ENCODE measurements around the gene OPCML. TPM values are rescaled to one million over a fixed set of nuclear protein-coding genes. Genes with fewer than 3 reads are reported as not detected.

Gene OPCML
- total and polyA plus RNA-seq, 2 donors (not counting 1 experiment from before 2014, with no cell fraction given) = not detected

DNA sequence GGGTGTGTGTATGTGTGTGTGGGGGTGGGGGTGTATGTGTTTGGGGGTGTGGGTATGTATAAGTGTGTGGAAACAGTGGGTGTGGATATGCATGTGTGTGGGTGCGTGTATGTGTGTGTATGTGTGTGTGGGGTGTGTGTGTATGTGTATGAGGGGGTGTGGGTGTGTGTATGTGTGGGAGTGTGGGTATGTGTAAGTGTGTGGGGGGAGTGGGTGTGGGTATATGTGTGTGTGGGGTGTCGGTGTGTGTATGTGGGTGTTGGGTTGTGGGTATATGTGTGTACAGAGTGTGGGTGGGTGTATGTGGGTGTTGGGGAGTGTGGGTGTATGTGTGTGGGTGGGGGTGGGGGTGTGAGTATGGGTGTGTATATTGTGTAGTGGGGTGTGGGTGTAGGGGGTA lies 206.0 kb downstream of the OPCML start:
- H3K27me3 ChIP-seq (replicated peaks in 1 of 4; ENCODE audit: control extremely low read depth in 1 of 4, control insufficient read depth in 3 of 4, insufficient read depth in 4 of 4, low read length in 3 of 4) = no peaks in the 10 kb centered on the region
- H4K20me1 ChIP-seq (ENCODE audit: control insufficient read depth, insufficient read depth, low read length, poor library complexity, severe bottlenecking) = no peaks in the 10 kb centered on the region
- 91% methylated on average over 2 of the region's 2 CpGs for WGBS (ENCODE audit: insufficient coverage)
- Mint-ChIP-seq H3K27ac (no peak overlapping the region), H3K4me1 (no peaks in the 10 kb centered on the region), H3K4me3 (no peak overlapping the region), H3K9me3 (ENCODE audit: insufficient read depth) (peaks cover 2% of the 10 kb centered on the region), H3K27me3 (no peaks in the 10 kb centered on the region)
- peaks cover 0 to 4% (median 0%) of the 10 kb centered on the region in 3 donors for H3K9me3 ChIP-seq (ENCODE audit: control extremely low read depth in 1 of 3, control insufficient read depth in 2 of 3, insufficient read depth in 1 of 3, low read length in 2 of 3)
- no peak overlapping the region for H3K4me2 ChIP-seq (replicated peaks; ENCODE audit: low read depth, low read length, poor library complexity, severe bottlenecking)
- no peak overlapping the region for H3K9ac ChIP-seq (ENCODE audit: low read length)
- ChIA-PET POLR2A (no interaction called here), CTCF (no interaction called here)
- no peak overlapping the region for H2AFZ ChIP-seq (ENCODE audit: insufficient read depth, low read depth, low read length, poor library complexity, severe bottlenecking)
- intact Hi-C loops (cut with micrococcal nuclease) = no loop called here
- TF ChIP-seq, protein P1, sequence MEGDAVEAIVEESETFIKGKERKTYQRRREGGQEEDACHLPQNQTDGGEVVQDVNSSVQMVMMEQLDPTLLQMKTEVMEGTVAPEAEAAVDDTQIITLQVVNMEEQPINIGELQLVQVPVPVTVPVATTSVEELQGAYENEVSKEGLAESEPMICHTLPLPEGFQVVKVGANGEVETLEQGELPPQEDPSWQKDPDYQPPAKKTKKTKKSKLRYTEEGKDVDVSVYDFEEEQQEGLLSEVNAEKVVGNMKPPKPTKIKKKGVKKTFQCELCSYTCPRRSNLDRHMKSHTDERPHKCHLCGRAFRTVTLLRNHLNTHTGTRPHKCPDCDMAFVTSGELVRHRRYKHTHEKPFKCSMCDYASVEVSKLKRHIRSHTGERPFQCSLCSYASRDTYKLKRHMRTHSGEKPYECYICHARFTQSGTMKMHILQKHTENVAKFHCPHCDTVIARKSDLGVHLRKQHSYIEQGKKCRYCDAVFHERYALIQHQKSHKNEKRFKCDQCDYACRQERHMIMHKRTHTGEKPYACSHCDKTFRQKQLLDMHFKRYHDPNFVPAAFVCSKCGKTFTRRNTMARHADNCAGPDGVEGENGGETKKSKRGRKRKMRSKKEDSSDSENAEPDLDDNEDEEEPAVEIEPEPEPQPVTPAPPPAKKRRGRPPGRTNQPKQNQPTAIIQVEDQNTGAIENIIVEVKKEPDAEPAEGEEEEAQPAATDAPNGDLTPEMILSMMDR (IDR thresholded peaks at IDR 0.05) = no peak
- TF ChIP-seq EZH2 (IDR thresholded peaks at IDR 0.05; ENCODE audit: borderline replicate concordance, insufficient read depth, low read depth, low read length, poor library complexity, severe bottlenecking) = no peak
- H3K4me1 ChIP-seq (ENCODE audit: control insufficient read depth in 2 of 2, insufficient read depth in 2 of 2, low read length in 2 of 2) = no peaks in the 10 kb centered on the region
- H3K4me3 ChIP-seq (ENCODE audit: control extremely low read depth in 1 of 5, extremely low read depth in 1 of 5, insufficient read depth in 1 of 5, low read depth in 2 of 5, low read length in 4 of 5) = no peak overlapping the region
- no peaks in the 10 kb centered on the region for H3K79me2 ChIP-seq (ENCODE audit: control insufficient read depth, insufficient read depth, low read length)
- H3K36me3 ChIP-seq (replicated peaks in 1 of 2; ENCODE audit: control extremely low read depth in 1 of 2, control insufficient read depth in 1 of 2, extremely low read depth in 1 of 2, insufficient read depth in 2 of 2, low read length in 1 of 2) = no peaks in the 10 kb centered on the region
- ATAC-seq (ENCODE audit: low read depth) (no peak), DNase-seq (no peak)
- H3K27ac ChIP-seq (ENCODE audit: low read length in 2 of 2) = no peak overlapping the region

DNA sequence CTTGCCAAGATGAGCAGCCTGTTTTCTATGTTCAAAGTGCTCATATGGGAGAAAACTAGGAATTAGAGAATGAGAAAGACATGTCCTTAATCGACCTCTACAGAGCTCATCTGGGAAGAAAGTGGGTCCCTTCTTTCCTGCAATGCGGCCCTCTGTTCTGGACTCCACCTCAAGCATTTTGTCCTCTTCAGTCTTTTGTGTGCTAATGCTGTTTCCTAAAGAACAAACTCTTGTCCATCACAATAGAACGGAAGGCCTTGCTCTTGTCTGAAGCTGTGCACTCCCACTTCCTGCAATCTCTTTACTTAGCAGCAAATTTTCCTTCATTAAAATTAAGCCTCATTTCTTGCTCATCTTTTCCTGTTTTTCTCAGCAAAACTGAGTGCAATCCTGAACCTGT lies 206.6 kb downstream of the OPCML start:
- WGBS (ENCODE audit: insufficient coverage) = 75% methylated on average over 3 of the region's 3 CpGs

More for the DNA sequence above, 206.6 kb downstream of the OPCML start:
- intact Hi-C loops (cut with micrococcal nuclease) = no loop called here
- no peaks in the 10 kb centered on the region for H4K20me1 ChIP-seq (ENCODE audit: control insufficient read depth, insufficient read depth, low read length, poor library complexity, severe bottlenecking)
- no peak overlapping the region for H3K27ac ChIP-seq (ENCODE audit: low read length in 2 of 2)
- no peaks in the 10 kb centered on the region for H3K4me1 ChIP-seq (ENCODE audit: control insufficient read depth in 2 of 2, insufficient read depth in 2 of 2, low read length in 2 of 2)
- H3K4me3 ChIP-seq (ENCODE audit: control extremely low read depth in 1 of 5, extremely low read depth in 1 of 5, insufficient read depth in 1 of 5, low read depth in 2 of 5, low read length in 4 of 5) = no peak overlapping the region
- DNase-seq (no peak), ATAC-seq (ENCODE audit: low read depth) (no peak)
- no peaks in the 10 kb centered on the region for H3K36me3 ChIP-seq (replicated peaks in 1 of 2; ENCODE audit: control extremely low read depth in 1 of 2, control insufficient read depth in 1 of 2, extremely low read depth in 1 of 2, insufficient read depth in 2 of 2, low read length in 1 of 2)
- POLR2A ChIA-PET = no interaction called here
- no peak overlapping the region for H2AFZ ChIP-seq (ENCODE audit: insufficient read depth, low read depth, low read length, poor library complexity, severe bottlenecking)
- H3K9me3 ChIP-seq (ENCODE audit: control extremely low read depth in 1 of 3, control insufficient read depth in 2 of 3, insufficient read depth in 1 of 3, low read length in 2 of 3) = no peaks in the 10 kb centered on the region
- CTCF ChIA-PET = no interaction called here
- no peaks in the 10 kb centered on the region for H3K79me2 ChIP-seq (ENCODE audit: control insufficient read depth, insufficient read depth, low read length)
- Mint-ChIP-seq H3K9me3 (ENCODE audit: insufficient read depth) (peaks cover 2% of the 10 kb centered on the region), H3K4me3 (no peak overlapping the region), H3K27ac (no peak overlapping the region), H3K27me3 (no peaks in the 10 kb centered on the region), H3K4me1 (no peaks in the 10 kb centered on the region)
- no peak overlapping the region for H3K4me2 ChIP-seq (replicated peaks; ENCODE audit: low read depth, low read length, poor library complexity, severe bottlenecking)
- TF ChIP-seq EZH2 (IDR thresholded peaks at IDR 0.05; ENCODE audit: borderline replicate concordance, insufficient read depth, low read depth, low read length, poor library complexity, severe bottlenecking) = no peak
- no peaks in the 10 kb centered on the region for H3K27me3 ChIP-seq (replicated peaks in 1 of 4; ENCODE audit: control extremely low read depth in 1 of 4, control insufficient read depth in 3 of 4, insufficient read depth in 4 of 4, low read length in 3 of 4)
- no peak overlapping the region for H3K9ac ChIP-seq (ENCODE audit: low read length)
